NCI-H510A (cell line): Measurements from ENCODE around the gene XRCC2.
A peak's percentile ranks its signal among the peaks of the same experiment; 100 is the strongest.
"Not testable (repeated sequence)": the region's sequence is repeated elsewhere in the genome, so short reads cannot be mapped to it uniquely, and the experiment has no call there.

Source experiments
- DNase-seq: peaks from one replicate; lab custom pipeline; 2025; lab: John Stamatoyannopoulos, UW

The XRCC2 gene

DNA sequence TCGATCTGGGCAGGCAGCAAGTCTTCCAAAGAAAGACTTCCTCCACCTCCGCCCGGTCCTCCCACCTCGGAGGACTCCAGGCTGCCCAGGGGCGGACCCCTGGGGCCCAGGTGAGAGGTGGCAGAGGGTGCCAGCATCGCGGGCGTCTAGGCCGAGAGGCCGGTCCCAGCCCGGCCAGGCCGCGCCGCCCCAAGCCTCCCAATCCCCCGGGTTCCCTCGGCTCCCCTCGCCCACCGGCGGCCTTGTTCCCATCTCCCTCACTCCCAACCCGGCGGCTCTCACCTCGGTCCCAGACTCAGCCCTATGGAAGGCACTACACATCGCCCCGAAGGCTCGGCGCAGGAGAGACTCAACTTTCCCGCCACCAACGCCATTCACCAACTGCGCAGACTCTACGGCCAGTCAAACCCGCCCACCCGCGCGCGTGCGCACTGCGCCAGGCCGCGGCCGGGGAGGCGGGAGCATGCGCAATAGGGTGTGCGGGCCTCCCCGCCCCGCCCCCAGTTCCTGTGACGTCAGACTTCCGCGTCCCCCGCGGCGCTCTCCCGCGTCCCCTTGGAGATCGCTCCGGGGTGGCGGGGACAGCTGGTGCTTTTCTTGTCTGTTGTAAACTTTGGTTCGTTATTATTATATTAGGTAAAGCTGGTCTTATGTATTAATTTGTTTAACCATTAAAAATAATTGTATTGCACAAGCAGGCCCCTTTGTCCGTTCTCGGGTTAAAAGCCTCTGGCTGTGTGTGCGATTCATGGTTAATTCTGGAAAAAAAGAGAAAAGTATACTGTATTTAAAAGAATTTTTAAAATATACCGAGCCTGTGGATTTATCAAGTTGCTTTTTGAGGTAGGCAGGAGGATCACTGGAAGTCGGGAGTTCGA is at the start of gene XRCC2:
Gene XRCC2, minus strand, starts transcription at position 383 of the 878 bp plus-strand sequence. Its CDS starts 62 bp downstream, at position 321.
- peak; percentile 57 for DNase-seq

DNA sequence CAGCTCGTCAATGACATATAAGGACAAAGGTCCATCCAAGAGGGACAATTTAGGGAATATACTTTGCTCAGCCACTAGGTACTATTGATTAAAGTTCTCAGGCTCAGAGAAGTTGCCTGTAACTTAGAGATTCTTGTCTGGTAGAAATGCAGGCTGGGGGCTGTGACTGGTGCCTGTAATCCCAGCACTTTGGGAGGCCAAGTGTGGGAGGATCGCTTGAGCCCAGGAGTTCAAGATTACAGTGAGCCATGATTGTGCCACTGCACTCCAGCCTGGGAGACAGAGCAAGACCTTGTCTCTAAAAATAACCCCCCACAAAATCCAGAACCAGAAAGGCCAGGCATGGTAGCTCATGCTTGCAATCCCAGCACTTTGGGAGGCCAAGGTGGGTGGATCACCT is 47.4 kb upstream of the XRCC2 start:
- DNase-seq, result no peak

DNA sequence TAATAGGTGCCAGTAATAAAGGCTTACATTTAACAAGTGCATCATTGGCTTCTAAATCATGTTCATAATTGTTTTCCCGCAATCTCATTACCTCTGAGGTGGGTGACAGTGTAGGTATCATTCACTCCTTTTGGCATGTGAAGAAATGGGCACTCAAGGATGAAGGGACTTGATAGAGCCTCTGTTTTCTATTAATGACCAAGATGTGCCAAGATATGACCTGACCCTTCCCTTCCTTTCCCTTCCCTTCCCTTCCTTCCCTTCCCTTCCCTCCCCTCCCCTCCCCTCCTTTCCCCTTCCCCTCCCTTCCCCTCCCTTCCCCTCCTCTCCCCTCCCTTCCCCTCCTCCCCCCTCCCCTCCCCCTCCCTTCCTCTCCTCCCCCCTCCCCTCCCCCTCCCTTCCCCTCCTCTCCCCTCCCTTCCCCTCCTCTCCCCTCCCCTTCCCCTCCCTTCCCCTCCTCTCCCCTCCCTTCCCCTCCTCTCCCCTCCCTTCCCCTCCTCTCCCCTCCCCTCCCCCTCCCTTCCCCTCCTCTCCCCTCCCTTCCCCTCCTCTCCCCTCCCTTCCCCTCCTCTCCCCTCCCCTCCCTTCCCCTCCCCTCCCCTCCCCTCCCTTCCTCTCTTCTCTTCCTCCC is 36.6 kb upstream of the XRCC2 start:
- DNase-seq, result not testable (repeated sequence)

DNA sequence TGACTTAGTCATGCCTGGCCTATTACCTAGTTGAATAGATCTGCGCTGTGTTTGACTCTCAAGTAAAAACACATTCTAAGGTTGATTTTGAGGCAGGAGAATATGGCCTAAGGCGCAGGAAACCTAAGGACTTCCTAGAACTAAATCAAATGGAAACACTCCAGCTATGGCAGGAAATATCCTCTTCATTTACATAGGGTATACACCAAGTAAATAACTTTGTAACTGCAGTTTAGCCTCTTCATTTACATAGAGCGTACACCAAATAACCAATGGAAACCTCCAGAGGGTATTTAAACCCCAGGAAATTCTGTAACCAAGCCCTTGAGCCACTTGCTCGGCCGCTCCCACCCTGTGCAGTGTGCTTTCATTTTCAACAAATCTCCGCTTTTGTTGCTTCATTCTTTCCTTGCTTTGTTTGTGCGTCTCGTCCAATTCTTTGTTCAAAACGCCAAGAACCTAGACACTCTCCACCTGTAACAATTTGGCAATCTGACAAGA is 35.6 kb upstream of the XRCC2 start:
- no peak for DNase-seq

DNA sequence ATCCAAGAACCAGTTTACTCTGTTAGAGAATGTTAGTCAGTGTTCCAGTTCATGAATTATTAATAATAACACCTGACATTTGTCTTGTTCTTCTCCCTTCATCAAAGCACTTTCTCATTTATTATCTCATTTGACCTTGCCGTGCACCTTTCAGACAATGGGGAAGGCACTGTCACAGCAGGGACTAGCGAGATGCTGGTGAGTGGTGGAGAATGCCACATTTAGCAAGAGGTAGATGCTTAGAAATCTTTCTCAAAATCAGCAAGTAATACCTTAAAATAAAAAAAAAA is 34.2 kb upstream of the XRCC2 start:
- DNase-seq, result no peak

DNA sequence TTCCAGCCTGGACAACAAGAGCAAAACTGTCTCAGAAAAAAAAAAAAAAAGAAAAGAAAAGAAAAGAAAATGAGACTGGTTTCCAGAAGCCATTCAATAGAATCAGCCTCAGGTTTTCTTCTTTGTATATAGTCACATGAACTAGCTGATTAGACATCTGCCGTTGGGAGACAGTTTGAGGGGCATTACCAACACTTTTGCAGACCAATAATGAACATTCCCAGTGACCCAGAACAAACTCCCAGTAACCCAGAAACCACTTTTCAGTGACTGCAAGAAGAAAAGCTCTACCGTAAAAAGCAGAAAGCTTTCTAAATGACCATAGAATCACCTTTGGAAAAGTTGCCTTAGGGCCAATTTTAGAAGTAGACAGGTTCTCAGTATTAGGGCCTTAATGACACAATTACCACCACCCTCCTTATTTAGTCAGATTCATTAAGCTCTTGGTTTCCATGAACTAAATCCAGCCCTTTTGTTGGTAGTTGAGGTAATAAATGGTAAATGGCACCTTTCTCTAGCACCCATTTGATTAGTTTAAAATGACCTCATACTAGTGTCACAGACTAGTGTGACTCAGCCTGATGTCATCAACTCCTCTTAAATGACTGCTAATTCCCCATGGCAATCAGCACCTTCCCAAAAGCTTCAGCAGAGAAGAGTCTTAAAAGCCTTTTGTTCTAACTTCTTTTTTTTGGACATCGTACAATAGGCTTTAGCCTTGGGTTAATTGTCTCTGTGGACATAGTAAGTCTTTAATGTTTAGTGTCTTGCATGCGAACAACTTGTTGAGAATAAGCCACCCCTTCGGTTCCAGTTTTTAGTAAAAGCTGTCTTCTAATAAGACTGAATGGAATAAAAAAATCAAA is 33.6 kb upstream of the XRCC2 start:
- no peak for DNase-seq

DNA sequence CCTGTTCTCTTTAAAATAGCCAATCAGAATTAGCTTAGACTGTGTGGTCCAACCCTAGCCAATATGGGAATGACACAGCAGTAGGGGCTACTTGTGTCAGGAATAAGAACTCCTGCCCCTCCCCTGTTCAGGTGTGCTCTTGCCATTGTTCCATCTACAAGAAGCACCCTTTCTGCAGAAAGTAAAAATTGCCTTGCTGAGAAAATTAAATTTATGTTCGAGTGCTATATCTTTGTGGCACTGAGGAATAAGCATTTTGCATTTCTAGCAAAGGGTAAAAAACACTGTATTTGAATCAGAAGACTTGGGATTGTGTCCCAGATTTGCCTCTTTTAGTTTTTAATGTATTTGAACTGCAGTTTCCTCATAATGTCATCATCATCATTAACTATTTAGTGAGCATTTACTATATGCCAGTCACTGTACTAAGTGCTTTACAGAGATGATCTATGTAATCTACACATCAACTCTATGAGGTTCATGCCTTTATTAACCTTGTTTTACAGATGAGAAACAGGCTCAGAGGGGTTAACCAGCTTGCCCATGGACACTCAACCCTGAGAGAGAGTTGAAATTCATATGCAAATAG is 28.9 kb upstream of the XRCC2 start:
- no peak for DNase-seq

DNA sequence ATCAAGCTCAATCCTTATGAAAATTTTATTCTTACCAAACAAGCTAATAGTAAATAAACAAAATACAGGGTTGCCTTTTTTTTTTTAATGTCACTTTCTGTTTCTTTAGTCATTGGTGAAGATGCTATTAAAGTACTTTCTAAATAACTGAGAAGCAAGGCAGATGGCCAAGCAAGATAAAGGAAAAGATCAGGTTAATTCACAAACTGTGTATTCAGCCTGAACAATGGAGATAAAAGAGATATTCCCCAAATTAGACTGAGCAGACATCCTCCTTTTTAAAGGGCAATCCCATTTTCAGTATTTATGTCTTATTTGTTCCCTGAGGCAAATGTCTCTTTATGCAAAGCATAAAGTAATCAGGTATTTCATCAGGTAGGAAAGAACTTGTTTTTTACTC is 23.1 kb upstream of the XRCC2 start:
- DNase-seq, result no peak

DNA sequence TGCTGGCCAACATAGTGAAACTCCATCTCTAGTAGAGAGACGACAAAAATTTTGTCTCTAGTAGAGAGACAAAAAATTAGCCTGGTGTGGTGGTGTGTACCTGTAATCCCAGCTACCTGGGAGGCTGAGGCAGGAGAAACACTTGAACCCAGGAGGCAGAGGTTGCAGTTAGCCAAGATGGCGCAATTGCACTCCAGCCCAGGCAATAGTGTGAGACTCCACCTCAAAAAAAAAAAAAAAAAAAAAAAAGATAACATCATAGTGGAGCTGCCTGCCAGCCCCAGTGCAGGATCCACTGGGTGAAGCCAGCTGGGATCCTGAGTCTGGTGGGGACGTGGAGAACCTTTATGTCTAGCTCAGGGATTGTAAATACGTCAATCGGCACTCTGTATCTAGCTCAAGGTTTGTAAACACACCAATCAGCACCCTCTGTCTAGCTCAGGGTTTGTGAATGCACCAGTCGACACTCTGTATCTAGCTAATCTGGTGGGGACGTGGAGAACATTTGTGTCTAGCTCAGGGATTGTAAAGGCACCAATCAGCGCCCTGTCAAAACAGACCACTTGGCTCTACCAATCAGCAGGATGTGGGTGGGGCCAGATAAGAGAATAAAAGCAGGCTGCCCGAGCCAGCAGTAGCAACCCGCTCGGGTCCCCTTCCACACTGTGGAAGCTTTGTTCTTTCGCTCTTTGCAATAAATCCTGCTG is 21.5 kb upstream of the XRCC2 start:
- not testable (repeated sequence) for DNase-seq

DNA sequence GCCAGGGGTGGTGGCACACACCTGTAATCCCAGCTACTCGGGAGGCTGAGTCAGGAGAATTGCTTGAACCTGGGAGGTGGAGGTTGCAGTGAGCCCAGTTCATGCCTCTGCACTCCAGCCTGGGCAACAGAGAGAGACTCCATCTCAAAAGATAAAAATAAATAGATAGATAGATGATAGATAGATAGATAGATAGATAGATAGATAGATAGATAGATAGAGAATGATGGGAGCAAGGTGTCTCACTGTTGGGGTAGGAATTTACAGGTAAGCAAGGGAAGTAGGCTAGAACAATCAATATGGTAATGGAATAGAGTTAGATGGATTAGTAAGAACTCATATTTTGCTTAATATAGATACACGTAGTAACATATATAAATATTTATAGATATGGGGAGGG is 16.3 kb upstream of the XRCC2 start:
- not testable (repeated sequence) for DNase-seq

DNA sequence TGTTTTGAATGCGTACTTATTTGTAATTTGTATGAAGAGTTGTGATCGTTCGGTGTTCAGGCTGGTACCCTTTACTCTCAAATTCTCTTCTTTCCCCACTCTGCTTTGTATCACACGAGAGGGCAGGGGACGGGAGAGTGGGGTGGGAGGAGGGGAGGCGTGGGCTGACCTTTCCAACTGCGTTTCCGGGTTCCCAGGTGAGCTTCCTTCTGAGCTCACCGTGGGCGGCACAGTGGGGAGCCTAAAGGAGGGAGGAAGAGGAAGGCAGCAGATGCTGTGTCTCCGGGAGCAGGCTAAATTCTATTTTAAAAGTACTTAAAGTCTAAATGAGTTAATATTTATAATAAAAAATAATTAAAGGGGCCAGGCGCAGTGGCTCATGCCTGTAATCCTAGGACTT is 7.4 kb upstream of the XRCC2 start:
- no peak for DNase-seq

DNA sequence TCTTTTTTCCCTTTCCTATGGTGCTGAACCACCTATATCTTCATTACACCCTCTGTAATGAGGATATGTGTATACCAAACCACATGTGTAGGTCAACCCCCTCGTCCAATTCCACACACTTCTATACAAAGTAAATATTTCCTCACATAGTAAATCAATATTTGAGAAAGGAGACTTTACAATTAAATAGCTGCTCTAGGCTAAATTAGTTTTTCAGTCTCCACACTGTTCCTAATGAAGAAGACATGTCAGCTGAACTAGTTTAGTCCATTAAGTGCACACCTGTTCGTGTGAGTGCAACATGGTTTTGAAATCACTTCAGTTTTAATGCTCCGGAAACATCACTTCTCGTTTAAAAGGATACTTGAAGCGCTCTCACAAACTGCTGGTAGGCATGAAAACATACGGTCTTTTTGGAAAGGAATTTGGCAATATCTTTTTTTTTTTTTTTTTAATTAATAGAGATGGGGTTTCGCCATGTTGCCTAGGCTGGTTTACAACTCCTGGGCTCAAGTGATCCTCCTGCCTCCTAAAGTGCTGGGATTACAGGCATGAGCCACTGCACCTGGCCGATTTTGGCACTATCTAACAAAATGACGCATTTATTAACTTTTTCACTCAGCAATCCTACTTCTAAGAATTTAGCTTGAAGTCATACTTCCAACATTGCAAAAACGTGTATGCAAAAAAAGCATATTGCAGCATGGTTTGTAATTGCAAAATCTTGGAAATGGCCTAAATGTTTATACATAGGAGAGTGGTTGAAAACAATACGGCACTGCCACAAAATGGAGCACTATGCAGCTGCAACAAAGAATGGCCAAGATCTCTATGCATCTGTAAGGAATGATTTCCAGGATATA is 2.1 kb upstream of the XRCC2 start:
- peak; percentile 78 for DNase-seq

DNA sequence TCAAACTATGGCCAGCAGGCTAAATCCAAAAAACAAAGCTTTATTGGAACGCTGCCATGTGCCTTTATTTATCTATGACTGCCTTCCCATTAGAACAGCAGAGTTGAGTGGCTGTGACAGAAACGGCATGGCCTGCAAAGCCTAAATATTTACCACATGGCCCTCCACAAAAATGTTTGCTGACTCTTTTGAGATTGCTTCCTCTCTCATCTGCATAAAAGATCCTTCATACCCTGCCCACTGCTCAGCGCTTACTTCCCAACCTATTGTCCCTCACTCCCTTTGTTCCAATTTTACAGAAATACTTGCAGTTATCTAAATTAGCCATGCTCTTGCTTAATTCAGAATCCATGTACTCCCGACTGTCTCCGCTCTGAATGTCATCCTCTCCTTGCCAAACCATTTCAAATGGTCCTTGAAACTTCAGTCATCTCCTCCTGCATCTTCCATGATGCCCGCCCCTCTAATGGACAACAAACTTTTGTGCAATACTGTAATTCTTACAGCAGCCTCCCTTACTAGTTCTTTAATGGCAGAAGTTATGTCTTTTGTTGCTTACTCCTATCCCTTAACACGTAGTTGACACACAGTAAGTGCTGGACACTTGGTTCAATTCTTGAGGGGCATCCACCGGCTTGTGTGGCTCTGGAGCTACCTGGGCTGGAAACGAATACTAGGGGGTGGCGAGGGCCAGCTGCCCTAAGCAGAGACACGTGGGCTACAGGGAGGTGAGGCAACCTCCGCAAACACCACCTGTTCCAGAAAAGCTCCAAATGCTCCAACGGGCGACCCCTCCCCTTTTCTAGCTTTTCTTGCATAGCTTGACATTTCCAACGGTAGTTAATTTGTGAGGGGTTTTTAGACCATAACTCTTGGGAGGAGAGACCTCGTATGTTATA is 832 bp downstream of the XRCC2 start:
- no peak for DNase-seq

DNA sequence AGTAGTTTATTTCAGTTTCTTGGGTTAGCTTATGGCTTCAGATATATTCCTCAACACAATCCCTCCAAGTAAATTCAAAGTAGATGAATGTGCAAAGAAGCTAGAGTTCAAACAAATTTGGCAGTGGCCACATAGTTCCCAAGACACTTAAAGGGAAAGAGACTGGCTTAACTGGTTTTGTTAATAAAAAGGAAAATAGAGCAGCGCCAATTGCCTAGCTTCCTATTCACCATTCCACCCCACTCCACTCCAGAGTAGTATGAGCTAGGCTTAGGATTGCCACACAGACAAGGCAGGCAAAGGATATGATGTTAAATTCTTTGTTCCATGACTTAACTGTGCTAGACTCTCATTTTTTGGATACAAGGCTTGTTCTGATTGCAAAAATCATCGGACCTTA is 2.0 kb downstream of the XRCC2 start:
- no peak for DNase-seq

DNA sequence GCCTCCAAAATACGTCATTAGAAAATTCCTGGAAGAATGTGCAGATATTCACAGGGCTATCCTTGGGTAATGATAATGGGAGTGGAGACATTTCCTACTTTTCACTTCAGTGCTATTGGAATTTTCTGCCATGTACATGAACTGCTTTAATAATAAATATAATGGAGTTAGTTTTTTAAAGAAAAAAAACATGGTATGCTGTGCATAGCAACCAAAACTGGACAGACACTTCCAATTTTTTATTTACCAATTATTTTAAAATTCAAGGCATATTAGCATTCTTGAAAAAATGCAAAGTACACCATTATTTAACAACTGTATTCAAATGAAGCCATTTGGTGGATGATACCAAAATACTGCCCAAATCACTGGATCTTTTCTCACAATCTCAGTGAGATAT is 3.3 kb downstream of the XRCC2 start:
- DNase-seq, result no peak

DNA sequence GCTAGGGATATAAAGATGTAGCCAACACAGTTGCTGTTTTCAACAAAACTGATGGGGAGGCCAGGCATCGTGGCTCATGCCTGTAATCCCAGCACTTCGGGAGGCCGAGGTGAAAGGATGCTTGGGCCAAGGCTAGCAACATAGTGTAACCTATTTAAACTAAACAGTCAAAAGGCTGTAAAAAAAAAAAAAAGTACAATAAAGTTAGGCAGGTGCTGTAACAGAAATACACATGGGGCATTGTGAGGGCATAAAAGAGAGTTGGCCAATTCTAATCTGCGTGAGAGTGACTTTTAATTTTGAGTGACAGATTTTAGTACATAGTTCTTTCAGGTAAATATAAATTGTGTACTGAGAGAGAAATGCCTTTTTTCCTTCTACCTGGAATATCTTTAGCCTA is 6.2 kb downstream of the XRCC2 start:
- no peak for DNase-seq

DNA sequence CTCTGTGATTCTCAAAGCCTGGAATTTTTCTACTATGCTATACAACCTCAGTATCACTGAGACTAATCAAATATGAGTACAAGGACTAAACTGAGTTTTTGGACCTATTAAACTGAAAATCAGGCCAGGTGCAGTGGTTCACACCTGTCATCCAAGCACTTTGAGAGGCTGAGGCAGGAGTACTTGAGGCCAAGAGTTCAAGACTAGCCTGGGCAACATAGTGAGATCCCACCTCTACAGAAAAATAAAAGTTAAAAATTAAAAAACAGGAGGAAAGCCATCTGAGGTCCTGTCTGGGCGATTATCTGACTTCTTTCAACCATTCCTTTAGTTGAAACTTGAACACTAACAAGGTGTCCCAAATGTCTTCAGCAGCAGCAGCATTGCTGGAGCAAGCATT is 7.0 kb downstream of the XRCC2 start:
- DNase-seq, result no peak

DNA sequence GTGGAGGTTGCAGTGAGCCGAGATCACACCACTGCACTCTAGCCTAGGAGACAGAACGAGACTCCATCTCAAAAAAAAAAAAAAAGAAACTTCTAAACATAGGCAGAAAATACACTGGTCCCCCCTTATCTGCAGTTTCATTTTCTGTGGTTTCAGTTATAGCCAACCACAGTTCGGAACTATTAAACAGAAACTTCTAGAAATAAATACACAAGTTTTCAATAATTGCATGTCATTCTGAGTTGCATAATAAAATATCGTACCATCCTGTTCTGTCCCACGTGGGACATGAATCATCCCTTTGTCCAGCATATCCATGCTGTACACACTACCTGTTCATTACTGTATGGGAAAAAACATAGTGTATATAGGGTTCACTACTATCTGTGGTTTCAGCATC is 8.0 kb downstream of the XRCC2 start:
- DNase-seq, result no peak

DNA sequence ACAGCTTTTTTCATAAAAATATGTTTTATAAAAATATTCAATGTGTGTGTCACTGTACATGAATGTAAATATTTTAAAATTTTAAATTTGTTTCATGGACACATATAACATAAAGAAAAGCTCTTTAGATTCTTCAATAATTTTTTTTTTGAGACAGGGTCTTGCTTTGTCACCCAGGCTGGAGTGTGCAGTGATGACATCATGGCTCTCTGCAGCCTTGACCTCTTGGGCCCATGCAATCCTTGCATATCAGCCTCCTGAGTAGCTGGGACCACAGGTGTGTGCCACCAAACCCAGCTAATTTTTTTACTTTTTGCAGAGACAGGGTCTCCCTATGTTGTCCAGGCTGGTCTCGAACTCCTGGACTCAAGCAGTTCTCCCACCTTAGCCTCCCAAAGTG is 9.9 kb downstream of the XRCC2 start:
- DNase-seq, result no peak

DNA sequence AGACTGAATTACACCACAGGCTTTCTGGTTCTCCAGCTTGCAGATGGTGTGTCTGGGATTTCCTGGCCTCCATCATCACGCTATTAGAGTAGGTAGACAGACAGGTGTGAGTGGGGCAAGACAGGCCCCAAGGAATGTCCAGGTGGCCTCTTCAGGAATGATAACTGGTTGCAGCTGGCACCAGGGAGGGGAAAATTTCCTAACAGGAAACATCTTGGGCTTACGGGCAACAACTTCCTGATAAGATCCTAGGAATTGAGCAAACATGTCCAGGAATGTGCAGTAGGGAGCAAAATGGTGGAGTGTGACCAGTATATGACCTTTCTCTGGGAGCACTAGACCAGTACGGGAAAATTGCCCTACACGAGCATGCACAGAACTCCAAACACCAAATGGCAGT is 11.3 kb downstream of the XRCC2 start:
- no peak for DNase-seq
